Retina (tissue), 1 donor: ENCODE data around the gene TECPR2.
A peak's percentile ranks its signal among the peaks of the same experiment; 100 is the strongest.

Source experiments
- DNase-seq: peaks from one replicate; pipeline ENCODE4 v3.0.0-alpha.2; 2016

TECPR2 gene

GRCh38 chr14:102499401-102500157, 136.8 kb downstream of the TECPR2 start:
- no peak for DNase-seq

DNA sequence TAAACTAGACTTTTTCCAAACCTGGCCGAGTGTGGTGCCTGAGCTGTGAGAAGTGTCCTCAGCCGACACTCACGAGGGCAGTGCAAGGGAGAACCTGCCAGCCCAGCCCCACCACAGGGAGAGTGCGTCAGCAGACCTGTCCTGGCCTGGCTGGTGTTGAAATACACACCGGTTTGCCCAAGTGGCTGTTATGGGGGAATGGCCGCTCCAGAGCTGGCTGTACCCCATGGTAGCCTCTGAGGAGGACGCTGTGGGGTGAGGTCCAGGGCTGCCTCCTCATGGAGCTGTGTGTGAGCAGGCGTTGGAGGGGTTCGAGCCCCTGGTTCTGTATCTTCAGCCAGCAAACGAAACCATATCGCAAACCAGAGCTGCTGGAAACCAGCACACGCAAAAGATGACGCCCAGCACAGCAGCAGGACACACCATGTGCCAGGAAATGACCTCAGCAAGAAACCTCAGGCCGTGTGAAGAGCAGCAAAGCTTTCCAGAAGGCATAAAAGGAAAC, 137.5 kb downstream of the TECPR2 start:
- DNase-seq = no peak

GRCh38 chr14:102500713-102501112, 138.0 kb downstream of the TECPR2 start:
- no peak for DNase-seq

- no peak for DNase-seq
Measured at GRCh38 chr14:102501751-102502315, 139.1 kb downstream of the TECPR2 start.

DNA sequence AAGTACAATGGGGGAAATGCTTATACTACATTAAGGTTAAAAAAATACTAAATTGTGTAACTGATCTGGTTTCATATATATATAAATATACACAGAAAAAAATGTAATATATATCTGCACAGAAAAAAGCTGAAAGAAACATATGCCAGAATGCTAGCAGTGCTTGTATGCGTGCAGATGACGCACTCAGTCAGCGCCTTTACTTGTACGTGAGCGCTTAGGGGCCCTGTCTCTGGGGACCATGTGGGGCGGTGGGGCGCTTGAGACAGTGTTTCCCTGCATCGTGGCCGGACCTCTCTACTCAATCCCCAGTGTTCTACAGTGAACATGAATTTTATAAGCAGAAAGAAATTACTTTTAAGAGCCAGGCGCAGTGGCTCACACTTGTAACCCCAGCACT, 139.8 kb downstream of the TECPR2 start:
- no peak for DNase-seq

GRCh38 chr14:102503641-102504327, 141.0 kb downstream of the TECPR2 start:
- no peak for DNase-seq

- no peak for DNase-seq
Measured at GRCh38 chr14:102504328-102504999, 141.7 kb downstream of the TECPR2 start.

DNA sequence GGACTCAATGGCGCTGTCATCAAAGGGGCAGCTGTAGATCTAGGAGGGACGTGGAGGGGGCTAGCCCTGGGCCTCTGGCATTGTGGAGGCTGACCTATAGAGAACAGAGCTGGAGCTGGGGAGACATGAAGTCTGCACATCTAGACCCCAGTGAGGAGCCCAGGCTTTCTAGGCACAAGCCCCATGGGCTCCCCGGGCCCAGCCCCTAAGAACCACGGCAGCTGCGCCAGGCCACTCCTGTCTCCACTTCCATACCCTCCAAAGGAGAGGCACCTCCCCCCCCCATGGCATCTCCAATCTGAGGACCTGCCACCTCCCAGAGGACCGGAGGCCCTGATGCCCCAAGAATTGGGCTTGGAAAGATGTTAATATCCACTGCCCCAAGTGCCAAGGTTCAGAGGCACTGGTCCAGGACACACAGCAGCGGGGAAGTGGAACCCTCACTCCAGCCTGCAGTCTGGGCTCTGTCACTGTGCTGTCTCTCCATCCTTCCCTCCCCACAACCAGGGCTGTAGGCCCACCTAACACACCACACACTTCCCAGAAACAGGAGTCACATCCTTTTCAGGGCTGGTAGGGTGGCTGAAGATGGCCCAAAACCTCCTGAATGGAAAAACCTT, 142.4 kb downstream of the TECPR2 start:
- no peak for DNase-seq

DNA sequence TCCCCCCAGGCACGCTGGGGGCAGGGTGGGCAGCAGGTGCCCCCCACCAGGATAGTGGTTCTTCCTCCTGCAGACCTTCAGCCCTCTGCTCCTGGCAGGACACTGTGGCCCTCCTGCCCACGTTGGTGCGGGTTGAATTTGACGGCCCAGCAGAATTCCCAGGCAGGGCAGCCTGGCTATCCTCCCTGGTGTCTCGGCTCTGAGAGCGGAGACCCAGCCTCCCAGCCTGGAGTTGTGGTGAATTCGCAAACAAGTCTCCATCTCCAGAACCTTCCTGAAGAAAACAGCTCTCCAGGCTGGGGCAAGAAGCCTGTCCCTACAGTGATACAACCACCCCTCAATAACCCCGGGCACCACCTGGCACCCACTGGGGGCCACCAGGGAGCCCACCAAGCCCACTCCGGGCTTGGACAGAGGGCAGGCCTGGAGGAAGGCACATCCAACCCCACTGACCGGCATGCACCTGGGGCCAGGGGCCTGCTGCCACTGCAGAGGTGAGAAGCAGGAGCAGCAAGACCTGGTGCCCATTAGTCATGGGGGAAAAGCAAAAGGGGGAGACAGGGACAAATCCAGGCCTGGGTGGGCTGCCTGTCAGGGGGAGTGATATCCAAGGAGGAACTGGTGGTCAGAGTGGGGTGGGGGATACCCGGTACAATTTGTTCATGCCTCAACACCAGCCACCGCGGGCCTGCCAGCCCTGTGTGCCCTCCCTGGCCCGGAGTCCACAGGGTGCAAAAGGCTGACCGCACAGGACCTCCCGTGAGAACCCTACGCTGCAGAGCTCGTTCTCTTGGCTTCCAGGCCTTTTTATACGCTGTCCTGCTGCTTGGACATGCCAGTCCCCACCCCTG, 143.3 kb downstream of the TECPR2 start:
- no peak for DNase-seq

- DNase-seq = no peak
Measured at GRCh38 chr14:102506626-102506925, 143.8 kb downstream of the TECPR2 start.

GRCh38 chr14:102507081-102507856, 144.5 kb downstream of the TECPR2 start:
- no peak for DNase-seq

DNA sequence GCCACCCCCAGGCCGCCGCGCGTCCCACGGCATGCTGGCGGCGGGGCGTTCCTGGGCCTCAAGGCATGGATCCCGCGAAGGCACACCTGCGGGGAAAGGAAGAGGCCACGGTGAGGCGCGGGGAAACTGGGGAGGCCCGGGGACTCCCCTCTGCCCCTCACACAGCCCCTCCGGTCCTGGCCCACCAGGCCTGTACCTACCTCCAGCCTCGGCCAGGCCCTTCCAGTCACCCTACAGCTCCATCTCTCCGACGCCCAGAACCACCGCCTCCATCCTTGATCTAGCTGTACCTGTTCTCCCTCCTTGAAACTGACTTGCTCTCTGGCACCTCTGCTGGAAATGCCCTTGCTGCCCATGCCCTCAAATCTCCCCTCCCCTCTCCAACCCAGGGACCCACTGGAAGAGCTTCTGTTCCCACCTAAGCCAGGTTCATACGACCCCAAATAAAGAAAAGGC, 145.1 kb downstream of the TECPR2 start:
- no peak for DNase-seq

DNA sequence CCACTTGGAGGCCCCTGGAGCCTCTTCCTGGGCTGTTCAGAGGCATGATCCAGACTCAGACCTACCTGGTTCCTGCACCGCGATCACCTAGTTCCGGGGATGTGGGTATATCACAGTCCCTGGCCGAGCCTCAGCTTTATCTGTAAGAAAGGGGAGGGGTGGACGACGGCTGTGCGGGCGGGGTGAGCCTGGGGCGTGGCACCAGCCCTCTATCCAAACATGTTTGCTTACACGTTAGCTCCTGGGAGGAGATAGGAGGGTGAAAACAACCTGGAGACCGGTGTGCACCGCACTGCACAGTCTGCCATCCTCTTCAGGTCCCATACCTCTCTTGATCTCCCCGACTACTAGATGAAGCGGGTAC, 145.7 kb downstream of the TECPR2 start:
- DNase-seq = no peak

GRCh38 chr14:102508774-102509745, 146.3 kb downstream of the TECPR2 start:
- peak; percentile 67 for DNase-seq

DNA sequence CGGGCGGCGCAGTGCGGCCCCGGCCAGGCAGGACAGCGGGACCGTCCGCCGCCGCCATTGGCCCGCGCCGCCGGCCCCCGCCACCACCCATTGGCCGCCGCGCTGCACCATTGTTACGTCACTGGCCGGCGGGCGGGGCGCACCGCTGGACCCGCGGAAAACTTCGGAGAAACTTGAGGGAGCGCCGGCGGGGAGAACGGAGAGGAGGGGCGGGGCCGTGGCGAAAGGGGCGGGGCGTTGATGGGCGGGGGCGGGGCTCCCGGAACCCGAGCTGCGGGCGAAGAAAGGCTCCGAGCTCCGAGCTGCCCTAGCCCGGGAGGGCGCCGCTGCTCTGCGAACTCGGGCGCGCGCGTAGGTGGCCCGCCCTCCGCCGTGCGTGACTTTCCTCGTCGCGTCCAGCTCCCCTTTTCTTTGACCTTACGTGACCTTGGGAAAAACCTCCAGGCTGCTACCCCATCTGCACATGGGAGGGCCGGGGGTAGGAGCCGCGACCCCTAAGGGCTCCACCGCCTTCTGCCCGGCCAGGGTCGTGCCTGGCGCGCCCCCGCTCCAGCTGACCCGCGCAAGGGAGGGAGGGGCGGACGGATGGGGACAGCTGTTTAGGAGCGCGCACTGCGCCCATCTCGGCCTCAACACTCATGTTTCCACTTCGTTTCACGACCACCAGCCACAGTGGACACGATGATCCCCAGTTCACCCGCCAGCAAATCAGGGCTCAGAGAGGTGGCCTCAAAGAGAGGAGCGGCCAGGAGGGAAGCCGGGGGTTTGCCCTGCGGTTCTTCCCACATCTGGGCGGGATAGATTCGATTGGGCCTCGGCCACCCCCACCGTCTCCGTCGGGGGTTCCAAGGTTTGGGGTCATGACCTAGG, 147.2 kb downstream of the TECPR2 start, which contains the start of gene ANKRD9:
Gene ANKRD9 (minus strand): TSS at position 31 of the 870 bp plus-strand sequence. CDS start 1,887 bp downstream, outside the sequence.
- peak; percentile 81 for DNase-seq

DNA sequence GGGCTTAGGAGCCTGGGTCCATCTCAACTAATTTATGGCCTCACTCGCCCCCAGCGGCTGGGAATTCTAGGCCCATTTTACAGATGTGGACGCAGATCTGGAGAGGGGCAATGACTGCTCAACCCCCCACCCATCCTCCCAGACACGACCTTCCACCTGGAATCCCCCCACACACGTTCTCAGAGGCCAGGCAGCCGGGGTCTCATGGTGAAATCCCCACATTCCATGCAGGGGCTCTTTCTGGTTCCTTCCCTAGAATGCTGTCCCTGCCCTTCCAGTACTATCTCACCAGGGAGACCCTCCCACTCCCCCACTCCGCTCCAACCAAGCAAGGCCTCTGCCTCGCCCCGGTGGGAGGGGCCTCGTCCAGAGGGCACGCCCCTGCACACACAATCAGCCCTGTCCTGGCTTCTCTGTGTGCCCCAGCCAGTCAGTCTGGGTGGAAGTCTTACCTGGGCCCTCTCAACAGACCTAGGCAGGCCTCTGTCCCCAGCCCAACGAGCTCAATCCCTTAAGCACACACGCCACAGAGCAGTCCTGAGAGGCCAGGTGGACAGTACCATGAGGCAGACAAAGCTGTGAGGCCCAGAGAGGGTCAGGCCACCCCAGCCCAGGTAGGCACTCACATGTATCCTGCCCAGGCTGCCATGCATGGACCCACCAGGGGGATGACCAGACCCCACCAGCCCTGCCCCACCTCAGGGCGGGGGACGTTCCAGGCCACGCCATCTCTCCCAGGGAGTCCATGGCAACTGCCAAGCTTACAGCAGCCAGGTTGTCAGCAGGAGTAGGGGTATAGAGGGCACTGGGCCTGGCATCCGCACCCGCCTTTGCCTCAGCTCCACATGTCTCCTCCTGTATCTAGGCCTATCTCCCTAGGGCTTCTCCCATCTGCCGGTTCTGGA, 148.1 kb downstream of the TECPR2 start:
- DNase-seq = peak; percentile 47

DNA sequence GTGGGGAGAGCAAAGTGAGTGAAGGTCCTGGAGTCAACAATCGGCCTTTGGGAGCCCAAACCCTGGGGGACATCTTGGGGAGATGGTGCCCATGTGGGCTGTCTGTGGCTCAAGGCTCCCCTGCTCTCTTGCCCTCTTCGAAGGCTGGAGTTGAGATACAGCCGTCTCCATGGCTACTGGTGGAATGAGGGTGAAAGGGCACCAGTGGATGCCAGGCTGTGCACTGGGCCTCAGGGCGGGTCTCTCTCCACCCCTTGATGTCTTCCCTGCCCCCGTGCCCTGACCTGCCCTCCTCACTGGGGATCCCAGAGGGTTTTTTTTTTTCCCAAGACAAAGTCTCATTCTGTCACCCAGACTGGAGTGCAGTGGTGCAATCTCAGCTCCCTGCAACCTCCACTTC, 148.8 kb downstream of the TECPR2 start:
- no peak for DNase-seq
